ENCODE measurements around the gene OPCML.

The OPCML gene

GRCh38 chr11:132770829-132771530, 761.3 kb downstream of the OPCML start:
- Mint-ChIP-seq H3K27me3 (ENCODE audit: low read depth) (peaks cover 11% of the 10 kb centered on the region), H3K9me3 (no peaks in the 10 kb centered on the region), H3K4me3 (no peak overlapping the region), H3K36me3 (ENCODE audit: low read depth) (no peaks in the 10 kb centered on the region), H3K27ac (peak overlapping the region; percentile 11 to 78 (median 58)), H3K4me1 (peaks cover 48% of the 10 kb centered on the region)
- TF ChIP-seq CTCF (IDR thresholded peaks at IDR 0.05; ENCODE audit: unreplicated experiment in 3 of 3) = no peak

GRCh38 chr11:132763503-132763902, 768.8 kb downstream of the OPCML start:
- Mint-ChIP-seq H3K4me1 (no peaks in the 10 kb centered on the region), H3K9me3 (peaks cover 17% of the 10 kb centered on the region), H3K27ac (no peak overlapping the region), H3K27me3 (ENCODE audit: low read depth) (no peaks in the 10 kb centered on the region), H3K36me3 (ENCODE audit: low read depth) (peaks cover 4% of the 10 kb centered on the region), H3K4me3 (no peak overlapping the region)
- TF ChIP-seq CTCF (IDR thresholded peaks at IDR 0.05; ENCODE audit: unreplicated experiment in 3 of 3) = no peak

- Mint-ChIP-seq H3K9me3 (peaks cover 22% of the 10 kb centered on the region), H3K4me3 (no peak overlapping the region), H3K27me3 (ENCODE audit: low read depth) (no peaks in the 10 kb centered on the region)
These were observed 776.4 kb downstream of the OPCML start for GRCh38 chr11:132755934-132756333.

GRCh38 chr11:132751516-132752250, 780.6 kb downstream of the OPCML start:
- H3K4me3 Mint-ChIP-seq = no peak overlapping the region
- H3K36me3 Mint-ChIP-seq (ENCODE audit: low read depth) = no peaks in the 10 kb centered on the region
- no peak overlapping the region for H3K27ac Mint-ChIP-seq
- no peak for TF ChIP-seq CTCF (IDR thresholded peaks at IDR 0.05; ENCODE audit: unreplicated experiment in 3 of 3)
- peaks cover 3% of the 10 kb centered on the region for H3K9me3 Mint-ChIP-seq
- no peaks in the 10 kb centered on the region for H3K4me1 Mint-ChIP-seq
- peaks cover 11% of the 10 kb centered on the region for H3K27me3 Mint-ChIP-seq (ENCODE audit: low read depth)

More at GRCh38 chr11:132755934-132756333, 776.4 kb downstream of the OPCML start:
- H3K4me1 Mint-ChIP-seq = no peaks in the 10 kb centered on the region
- TF ChIP-seq CTCF (IDR thresholded peaks at IDR 0.05; ENCODE audit: unreplicated experiment in 3 of 3) = no peak
- H3K27ac Mint-ChIP-seq = no peak overlapping the region
- no peaks in the 10 kb centered on the region for H3K36me3 Mint-ChIP-seq (ENCODE audit: low read depth)

DNA sequence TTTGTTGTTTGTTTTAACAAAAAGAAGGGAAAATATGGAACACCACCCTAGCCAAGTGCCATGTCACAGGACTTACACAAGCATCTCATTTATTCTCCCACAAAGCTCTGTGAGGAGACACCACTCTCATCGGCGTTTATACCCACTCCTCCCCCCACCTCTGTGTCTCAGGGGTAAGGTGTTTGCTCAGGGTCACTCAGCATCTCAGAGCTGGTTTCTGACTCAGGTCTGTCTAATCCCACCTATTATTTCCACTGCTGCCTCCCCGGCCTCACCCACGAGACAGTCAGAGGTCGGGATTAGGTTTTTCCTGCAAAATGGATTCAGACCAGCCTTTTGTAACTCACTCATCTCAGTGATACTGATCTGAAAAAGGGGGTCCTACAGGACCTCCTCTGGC, 786.0 kb downstream of the OPCML start:
- no peaks in the 10 kb centered on the region for H3K36me3 Mint-ChIP-seq (ENCODE audit: low read depth)
- no peak overlapping the region for H3K4me3 Mint-ChIP-seq
- H3K4me1 Mint-ChIP-seq = no peaks in the 10 kb centered on the region
- H3K9me3 Mint-ChIP-seq = no peaks in the 10 kb centered on the region
- no peak for TF ChIP-seq CTCF (IDR thresholded peaks at IDR 0.05; ENCODE audit: unreplicated experiment in 3 of 3)
- no peak overlapping the region for H3K27ac Mint-ChIP-seq
- peaks cover 11% of the 10 kb centered on the region for H3K27me3 Mint-ChIP-seq (ENCODE audit: low read depth)
